GM12864 (cell line): ENCODE results near the gene ZMIZ1.

ENCODE experiments used
- DNase-seq: peaks from one replicate; pipeline ENCODE4 v3.0.0-alpha.2; 2011; ENCODE audit warnings: low read depth
- H3K4me3 ChIP-seq: 2 replicates; pipeline ENCODE4 v1.5.1; 2011; ENCODE audit warnings: mild to moderate bottlenecking, low read depth, low read length, control low read depth
- CTCF ChIP-seq: IDR thresholded peaks from 2 replicates; pipeline ENCODE4 v1.5.1; 2011; ENCODE audit warnings: low read depth, mild to moderate bottlenecking, moderate library complexity, low read length, control low read depth, inconsistent platforms; ENCODE audit errors: missing control alignments

The ZMIZ1 gene

GRCh38 chr10:79084972-79085597 is 16.3 kb downstream of the ZMIZ1 start:
- no peak for DNase-seq
- TF ChIP-seq CTCF: no peak
- H3K4me3 ChIP-seq: no peak overlapping the region

GRCh38 chr10:79086822-79087221 is 18.1 kb downstream of the ZMIZ1 start:
- H3K4me3 ChIP-seq: no peak overlapping the region
- no peak for DNase-seq
- TF ChIP-seq CTCF: no peak

GRCh38 chr10:79087721-79088120 is 19.0 kb downstream of the ZMIZ1 start:
- no peak overlapping the region for H3K4me3 ChIP-seq
- no peak for TF ChIP-seq CTCF
- no peak for DNase-seq

- H3K4me3 ChIP-seq: no peak overlapping the region
- no peak for TF ChIP-seq CTCF
- no peak for DNase-seq
Measured at GRCh38 chr10:79088176-79088575, 19.4 kb downstream of the ZMIZ1 start.

- H3K4me3 ChIP-seq: no peak overlapping the region
- no peak for DNase-seq
- TF ChIP-seq CTCF: no peak
Measured at GRCh38 chr10:79088613-79089355, 20.0 kb downstream of the ZMIZ1 start.

DNA sequence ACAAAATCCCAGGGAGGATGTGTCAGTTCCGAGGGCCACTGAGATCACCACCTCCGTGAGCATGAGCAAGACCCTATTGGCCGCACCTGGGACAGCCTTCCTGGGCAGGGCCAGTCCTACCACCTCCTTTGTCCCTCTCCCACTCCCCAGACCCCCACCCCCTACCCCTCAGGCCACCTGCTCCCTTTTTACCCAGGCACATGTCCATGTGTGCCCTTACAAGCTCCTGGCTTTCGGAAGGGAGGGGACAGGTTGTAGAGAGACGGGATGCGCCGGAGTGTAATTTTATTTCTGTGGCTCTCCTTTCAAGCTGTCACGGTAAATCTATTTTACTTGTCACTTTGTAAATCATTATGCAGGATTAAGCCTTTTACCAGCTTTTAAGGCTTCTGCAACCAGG is 20.9 kb downstream of the ZMIZ1 start:
- no peak overlapping the region for H3K4me3 ChIP-seq
- DNase-seq: no peak
- TF ChIP-seq CTCF: no peak
